Measurements from ENCODE around the gene ILDR2. TPM values are rescaled to one million over a fixed set of nuclear protein-coding genes. Genes with fewer than 3 reads are reported as not detected.

The ILDR2 gene
- total and polyA plus RNA-seq, 9 of the 15 experiments (the other 6 are each of a cell fraction or from before 2014, with no cell fraction given), result 0.03 to 0.31 (median 0.18) TPM; not detected in 2

DNA sequence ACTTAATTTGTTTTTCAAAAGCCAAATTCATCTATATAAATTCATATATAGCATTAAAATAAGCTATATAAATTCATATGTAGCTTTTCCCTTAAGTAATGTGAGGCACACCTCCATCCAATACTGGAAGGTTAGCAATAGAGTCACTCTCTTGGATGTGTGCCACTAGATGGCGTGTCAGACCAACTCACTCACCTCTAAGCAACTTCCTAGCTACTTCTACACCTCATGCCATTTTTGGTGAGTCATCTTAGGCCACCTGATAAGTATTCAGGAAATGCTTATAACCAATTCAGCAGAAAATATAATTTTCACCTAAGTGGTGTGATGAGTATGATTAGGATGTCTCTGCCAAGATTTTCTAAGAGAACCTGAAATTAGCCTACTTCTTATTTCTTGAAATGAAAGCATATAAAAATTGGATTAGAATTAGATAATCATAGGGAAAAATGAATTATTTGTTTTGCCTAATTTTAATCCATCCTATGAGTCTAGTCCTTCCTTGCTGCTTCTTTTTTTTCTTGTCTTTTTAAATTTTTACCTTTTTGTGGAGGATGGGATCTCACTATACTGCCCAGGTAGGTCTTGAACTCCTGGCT lies 64.8 kb downstream of the ILDR2 start (continued):
- TF ChIP-seq DPF2 (IDR thresholded peaks at IDR 0.05) (peak; percentile 82), JUNB (CRISPR knock-in tag; conservative IDR thresholded peaks at IDR 0.05) (peak; percentile 62; the same call in 1 of the 2 replicates), JUN (IDR thresholded peaks at IDR 0.05; ENCODE audit: borderline replicate concordance, low read depth, low read length) (peak; percentile 92), JUN (CRISPR knock-in tag; IDR thresholded peaks at IDR 0.05; ENCODE audit: borderline replicate concordance) (no peak), ELF1 (tag; IDR thresholded peaks at IDR 0.05) (peak; percentile 73), XRCC3 (IDR thresholded peaks at IDR 0.05) (0 out of 2 replicates have a peak, but pooled peaks have one; percentile 43), ZEB2 (IDR thresholded peaks at IDR 0.05) (peak; percentile 82), RAD51 (IDR thresholded peaks at IDR 0.05; ENCODE audit: borderline replicate concordance, low read depth) (peak; percentile 55; the same call in 1 of the 2 replicates), SMC3 (conservative IDR thresholded peaks at IDR 0.05; ENCODE audit: insufficient read depth, low read depth, low read length) (peak; percentile 88), GATAD2B (IDR thresholded peaks at IDR 0.05; ENCODE audit: borderline replicate concordance) (0 out of 2 replicates have a peak, but pooled peaks have one; percentile 69), TEAD4 (IDR thresholded peaks at IDR 0.05; ENCODE audit: low read length) (peak; percentile 33; the same call in 1 of the 2 replicates), TEAD4 (CRISPR knock-in tag; IDR thresholded peaks at IDR 0.05; ENCODE audit: borderline replicate concordance) (no peak), L3MBTL2 (IDR thresholded peaks at IDR 0.05) (peak; percentile 82), ZNF584 (CRISPR knock-in tag; IDR thresholded peaks at IDR 0.05; ENCODE audit: low read depth) (no peak)
- TF ChIP-seq, protein P1, sequence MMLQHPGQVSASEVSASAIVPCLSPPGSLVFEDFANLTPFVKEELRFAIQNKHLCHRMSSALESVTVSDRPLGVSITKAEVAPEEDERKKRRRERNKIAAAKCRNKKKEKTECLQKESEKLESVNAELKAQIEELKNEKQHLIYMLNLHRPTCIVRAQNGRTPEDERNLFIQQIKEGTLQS (IDR thresholded peaks at IDR 0.05), result peak; percentile 96
- TF ChIP-seq, protein P1 (CRISPR knock-in tag; conservative IDR thresholded peaks at IDR 0.05), result 0 out of 2 replicates have a peak, but pooled peaks have one; percentile 37
- TF ChIP-seq, protein P2, sequence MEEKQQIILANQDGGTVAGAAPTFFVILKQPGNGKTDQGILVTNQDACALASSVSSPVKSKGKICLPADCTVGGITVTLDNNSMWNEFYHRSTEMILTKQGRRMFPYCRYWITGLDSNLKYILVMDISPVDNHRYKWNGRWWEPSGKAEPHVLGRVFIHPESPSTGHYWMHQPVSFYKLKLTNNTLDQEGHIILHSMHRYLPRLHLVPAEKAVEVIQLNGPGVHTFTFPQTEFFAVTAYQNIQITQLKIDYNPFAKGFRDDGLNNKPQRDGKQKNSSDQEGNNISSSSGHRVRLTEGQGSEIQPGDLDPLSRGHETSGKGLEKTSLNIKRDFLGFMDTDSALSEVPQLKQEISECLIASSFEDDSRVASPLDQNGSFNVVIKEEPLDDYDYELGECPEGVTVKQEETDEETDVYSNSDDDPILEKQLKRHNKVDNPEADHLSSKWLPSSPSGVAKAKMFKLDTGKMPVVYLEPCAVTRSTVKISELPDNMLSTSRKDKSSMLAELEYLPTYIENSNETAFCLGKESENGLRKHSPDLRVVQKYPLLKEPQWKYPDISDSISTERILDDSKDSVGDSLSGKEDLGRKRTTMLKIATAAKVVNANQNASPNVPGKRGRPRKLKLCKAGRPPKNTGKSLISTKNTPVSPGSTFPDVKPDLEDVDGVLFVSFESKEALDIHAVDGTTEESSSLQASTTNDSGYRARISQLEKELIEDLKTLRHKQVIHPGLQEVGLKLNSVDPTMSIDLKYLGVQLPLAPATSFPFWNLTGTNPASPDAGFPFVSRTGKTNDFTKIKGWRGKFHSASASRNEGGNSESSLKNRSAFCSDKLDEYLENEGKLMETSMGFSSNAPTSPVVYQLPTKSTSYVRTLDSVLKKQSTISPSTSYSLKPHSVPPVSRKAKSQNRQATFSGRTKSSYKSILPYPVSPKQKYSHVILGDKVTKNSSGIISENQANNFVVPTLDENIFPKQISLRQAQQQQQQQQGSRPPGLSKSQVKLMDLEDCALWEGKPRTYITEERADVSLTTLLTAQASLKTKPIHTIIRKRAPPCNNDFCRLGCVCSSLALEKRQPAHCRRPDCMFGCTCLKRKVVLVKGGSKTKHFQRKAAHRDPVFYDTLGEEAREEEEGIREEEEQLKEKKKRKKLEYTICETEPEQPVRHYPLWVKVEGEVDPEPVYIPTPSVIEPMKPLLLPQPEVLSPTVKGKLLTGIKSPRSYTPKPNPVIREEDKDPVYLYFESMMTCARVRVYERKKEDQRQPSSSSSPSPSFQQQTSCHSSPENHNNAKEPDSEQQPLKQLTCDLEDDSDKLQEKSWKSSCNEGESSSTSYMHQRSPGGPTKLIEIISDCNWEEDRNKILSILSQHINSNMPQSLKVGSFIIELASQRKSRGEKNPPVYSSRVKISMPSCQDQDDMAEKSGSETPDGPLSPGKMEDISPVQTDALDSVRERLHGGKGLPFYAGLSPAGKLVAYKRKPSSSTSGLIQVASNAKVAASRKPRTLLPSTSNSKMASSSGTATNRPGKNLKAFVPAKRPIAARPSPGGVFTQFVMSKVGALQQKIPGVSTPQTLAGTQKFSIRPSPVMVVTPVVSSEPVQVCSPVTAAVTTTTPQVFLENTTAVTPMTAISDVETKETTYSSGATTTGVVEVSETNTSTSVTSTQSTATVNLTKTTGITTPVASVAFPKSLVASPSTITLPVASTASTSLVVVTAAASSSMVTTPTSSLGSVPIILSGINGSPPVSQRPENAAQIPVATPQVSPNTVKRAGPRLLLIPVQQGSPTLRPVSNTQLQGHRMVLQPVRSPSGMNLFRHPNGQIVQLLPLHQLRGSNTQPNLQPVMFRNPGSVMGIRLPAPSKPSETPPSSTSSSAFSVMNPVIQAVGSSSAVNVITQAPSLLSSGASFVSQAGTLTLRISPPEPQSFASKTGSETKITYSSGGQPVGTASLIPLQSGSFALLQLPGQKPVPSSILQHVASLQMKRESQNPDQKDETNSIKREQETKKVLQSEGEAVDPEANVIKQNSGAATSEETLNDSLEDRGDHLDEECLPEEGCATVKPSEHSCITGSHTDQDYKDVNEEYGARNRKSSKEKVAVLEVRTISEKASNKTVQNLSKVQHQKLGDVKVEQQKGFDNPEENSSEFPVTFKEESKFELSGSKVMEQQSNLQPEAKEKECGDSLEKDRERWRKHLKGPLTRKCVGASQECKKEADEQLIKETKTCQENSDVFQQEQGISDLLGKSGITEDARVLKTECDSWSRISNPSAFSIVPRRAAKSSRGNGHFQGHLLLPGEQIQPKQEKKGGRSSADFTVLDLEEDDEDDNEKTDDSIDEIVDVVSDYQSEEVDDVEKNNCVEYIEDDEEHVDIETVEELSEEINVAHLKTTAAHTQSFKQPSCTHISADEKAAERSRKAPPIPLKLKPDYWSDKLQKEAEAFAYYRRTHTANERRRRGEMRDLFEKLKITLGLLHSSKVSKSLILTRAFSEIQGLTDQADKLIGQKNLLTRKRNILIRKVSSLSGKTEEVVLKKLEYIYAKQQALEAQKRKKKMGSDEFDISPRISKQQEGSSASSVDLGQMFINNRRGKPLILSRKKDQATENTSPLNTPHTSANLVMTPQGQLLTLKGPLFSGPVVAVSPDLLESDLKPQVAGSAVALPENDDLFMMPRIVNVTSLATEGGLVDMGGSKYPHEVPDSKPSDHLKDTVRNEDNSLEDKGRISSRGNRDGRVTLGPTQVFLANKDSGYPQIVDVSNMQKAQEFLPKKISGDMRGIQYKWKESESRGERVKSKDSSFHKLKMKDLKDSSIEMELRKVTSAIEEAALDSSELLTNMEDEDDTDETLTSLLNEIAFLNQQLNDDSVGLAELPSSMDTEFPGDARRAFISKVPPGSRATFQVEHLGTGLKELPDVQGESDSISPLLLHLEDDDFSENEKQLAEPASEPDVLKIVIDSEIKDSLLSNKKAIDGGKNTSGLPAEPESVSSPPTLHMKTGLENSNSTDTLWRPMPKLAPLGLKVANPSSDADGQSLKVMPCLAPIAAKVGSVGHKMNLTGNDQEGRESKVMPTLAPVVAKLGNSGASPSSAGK (IDR thresholded peaks at IDR 0.05), result peak; percentile 72

All from K562 (cell line).